HG03342 (cell line): Measurements from ENCODE around the gene CMC2.

Source experiments
- ATAC-seq: cut with Tn5 transposase; IDR thresholded peaks from one replicate; pipeline ENCODE4 v1.9.1; 2021; ENCODE audit warnings: mild to moderate bottlenecking, moderate library complexity; ENCODE audit not compliant: unreplicated experiment

CMC2 gene

GRCh38 chr16:81006813-81007695, at the start of gene CMC2, which contains the start of gene CENPN:
Gene CMC2 (minus strand): TSS chr16:81006885. CDS start chr16:80997394, 9,491 bp downstream.
Gene CENPN (plus strand): TSS chr16:81007214. CDS start chr16:81011940, 4,726 bp downstream.
- peak; percentile 81 for ATAC-seq

GRCh38 chr16:81053761-81054160, 47.1 kb upstream of the CMC2 start:
- ATAC-seq, result no peak

GRCh38 chr16:81042821-81043220, 36.1 kb upstream of the CMC2 start:
- no peak for ATAC-seq

GRCh38 chr16:81041696-81042095, 35.0 kb upstream of the CMC2 start:
- no peak for ATAC-seq

- ATAC-seq, result no peak
These were observed 34.2 kb upstream of the CMC2 start for GRCh38 chr16:81040842-81041241.

- no peak for ATAC-seq
These were observed 33.4 kb upstream of the CMC2 start for GRCh38 chr16:81040131-81040530.

- ATAC-seq, result no peak
These were observed 30.2 kb upstream of the CMC2 start for GRCh38 chr16:81036751-81037350.

- peak; percentile 51 for ATAC-seq
These were observed 29.5 kb upstream of the CMC2 start for GRCh38 chr16:81035975-81036750.

GRCh38 chr16:81035398-81035974, 28.8 kb upstream of the CMC2 start, which contains the start of gene ATMIN:
Gene ATMIN (plus strand): TSS chr16:81035842. CDS start chr16:81035871, 29 bp downstream.
- ATAC-seq, result peak; percentile 94

- no peak for ATAC-seq
These were observed 23.4 kb upstream of the CMC2 start for GRCh38 chr16:81029930-81030604.

- ATAC-seq, result no peak
These were observed 19.7 kb upstream of the CMC2 start for GRCh38 chr16:81026429-81026828.

GRCh38 chr16:81018496-81018895, 11.8 kb upstream of the CMC2 start:
- ATAC-seq, result no peak

GRCh38 chr16:81014672-81015071, 8.0 kb upstream of the CMC2 start:
- no peak for ATAC-seq

GRCh38 chr16:81012974-81013373, 6.3 kb upstream of the CMC2 start:
- no peak for ATAC-seq

GRCh38 chr16:81008505-81008789, 1.8 kb upstream of the CMC2 start:
- ATAC-seq, result no peak

- peak; percentile 33 for ATAC-seq
These were observed 373 bp downstream of the CMC2 start for GRCh38 chr16:81006211-81006812.

GRCh38 chr16:81005610-81006161, 999 bp downstream of the CMC2 start:
- no peak for ATAC-seq

GRCh38 chr16:81004646-81005353, 1.9 kb downstream of the CMC2 start:
- ATAC-seq, result no peak
